Esophagus muscularis mucosa (tissue), 4 donors: Measurements from ENCODE around the gene ZNF750. TPM values are rescaled to one million over a fixed set of nuclear protein-coding genes. Genes with fewer than 3 reads are reported as not detected.

ENCODE experiments used
- DNase-seq: peaks from one replicate; pipeline ENCODE4 v3.0.0-alpha.2; 2017; ENCODE audit errors: extremely low spot score
- H3K27ac ChIP-seq, 4 donors: fragments of 200-600 bp; sonication (generic); replicated peaks in 1 of 4; 1 replicate in 3 of 4; 2 replicates in 1 of 4; pipeline ENCODE4 v1.5.1; 2016 to 2019; ENCODE audit warnings: mild to moderate bottlenecking in 1 of 4
- H3K27me3 ChIP-seq, 4 donors: fragments of 200-600 bp; sonication (generic); one replicate each; pipeline versions ENCODE4 v1.5.1 to v1.6.0; 2016 to 2019
- H3K36me3 ChIP-seq, 4 donors: fragments of 200-600 bp; sonication (generic); one replicate each; pipeline ENCODE4 v1.5.1; 2016 to 2019
- H3K4me1 ChIP-seq, 4 donors: fragments of 200-600 bp; sonication (generic); one replicate each; pipeline ENCODE4 v1.5.1; 2016 to 2019
- H3K4me3 ChIP-seq, 4 donors: fragments of 200-600 bp; sonication (generic); 1 replicate in 2 of 4; 2 replicates in 2 of 4; pipeline ENCODE4 v1.5.1; 2016 to 2019; ENCODE audit warnings: mild to moderate bottlenecking in 4 of 4, moderate library complexity in 1 of 4
- H3K9me3 ChIP-seq, 4 donors: fragments of 200-600 bp; sonication (generic); 1 replicate in 3 of 4; 2 replicates in 1 of 4; pipeline ENCODE4 v1.5.1; 2016 to 2019
- CTCF ChIP-seq, 3 experiments: fragments of 200-600 bp in 2 of 3; fragments of 450-650 bp in 1 of 3; sonication (generic) in 2 of 3; IDR thresholded peaks; one replicate each; pipeline ENCODE4 v1.5.1; 2017 to 2019; ENCODE audit warnings: antibody characterized with exemption in 3 of 3, mild to moderate bottlenecking in 2 of 3, moderate library complexity in 1 of 3
- EP300 ChIP-seq: sonication (generic); formaldehyde crosslinking; IDR thresholded peaks from one replicate; pipeline ENCODE4 v1.6.1; 2017; ENCODE audit warnings: antibody characterized with exemption
- POLR2A ChIP-seq: fragments of 450-650 bp; IDR thresholded peaks from one replicate; pipeline ENCODE4 v1.6.1; 2017; ENCODE audit warnings: antibody characterized with exemption, moderate library complexity, mild to moderate bottlenecking, low read depth
- POLR2AphosphoS5 ChIP-seq, 2 donors: sonication (generic); formaldehyde crosslinking; IDR thresholded peaks; one replicate each; pipeline ENCODE4 v1.6.1; 2017; ENCODE audit warnings: antibody characterized with exemption in 2 of 2
- WGBS: methylation state at CpG from one replicate; pipeline ENCODE4 v1.1.5; 2018; 5-methylcytosine and 5-hydroxymethylcytosine counted together
- intact Hi-C: fragments of 100-400 bp; cut with DNase I; formaldehyde crosslinking; loops from one replicate; pipeline ENCODE4 v1.15.1; 2023
- total RNA-seq, 4 donors: library from RNA; depleted of rRNA; stranded (reverse); fragments of >200 nt; gene quantifications; one replicate each; pipeline versions ENCODE4 v1.1.0 to v1.2.1, GENCODE V29; 2016

Gene ZNF750
- total RNA-seq, 4 donors from 2014 or later = not detected

DNA sequence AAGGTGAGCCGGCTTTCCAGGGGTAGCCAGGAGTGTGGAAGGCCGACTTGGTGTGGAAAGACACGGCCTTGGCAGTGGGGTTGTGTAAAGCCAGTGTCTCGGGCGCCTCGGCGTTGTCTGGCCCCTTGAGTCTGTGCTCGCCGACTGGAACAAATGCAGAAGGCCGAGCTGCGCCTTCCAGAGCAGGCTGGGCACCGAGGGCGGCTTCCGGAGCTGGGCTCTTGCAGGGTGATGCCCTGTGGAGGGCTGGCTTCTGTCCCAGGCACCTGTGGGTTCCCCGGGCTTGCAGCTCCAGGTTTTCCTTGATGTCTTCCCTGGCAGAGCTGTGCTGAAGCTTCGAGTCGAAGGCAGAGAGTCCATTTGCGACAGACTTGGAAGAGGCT is 8.0 kb downstream of the ZNF750 start:
- Histone ChIP-seq H3K27me3 (no peaks in the 10 kb centered on the region), H3K9me3 (no peaks in the 10 kb centered on the region), H3K27ac (no peak overlapping the region), H3K4me3 (no peak overlapping the region), H3K36me3 (peaks cover 0 to 64% (median 27%) of the 10 kb centered on the region in 4 donors), H3K4me1 (peaks cover 0 to 13% (median 11%) of the 10 kb centered on the region in 4 donors)
- WGBS = 97% methylated on average over 18 of the region's 18 CpGs
- TF ChIP-seq CTCF (IDR thresholded peaks at IDR 0.05) = no peak
- intact Hi-C loops = no loop called here
- DNase-seq = no peak

- Histone ChIP-seq H3K4me1 (peaks cover 0 to 12% (median 11%) of the 10 kb centered on the region in 4 donors), H3K4me3 (no peak overlapping the region), H3K36me3 (peaks cover 0 to 63% (median 27%) of the 10 kb centered on the region in 4 donors), H3K27me3 (no peaks in the 10 kb centered on the region), H3K27ac (no peak overlapping the region), H3K9me3 (no peaks in the 10 kb centered on the region)
- intact Hi-C loops = no loop called here
- no peak for DNase-seq
- TF ChIP-seq POLR2A = no peak
- no peak for TF ChIP-seq POLR2AphosphoS5 (IDR thresholded peaks at IDR 0.05)
- no peak for TF ChIP-seq EP300
- no peak for TF ChIP-seq CTCF (IDR thresholded peaks at IDR 0.05)
- WGBS = 98% methylated on average over 25 of the region's 29 CpGs
Observed at GRCh38 chr17:82831041-82831817, 8.6 kb downstream of the ZNF750 start.

DNA sequence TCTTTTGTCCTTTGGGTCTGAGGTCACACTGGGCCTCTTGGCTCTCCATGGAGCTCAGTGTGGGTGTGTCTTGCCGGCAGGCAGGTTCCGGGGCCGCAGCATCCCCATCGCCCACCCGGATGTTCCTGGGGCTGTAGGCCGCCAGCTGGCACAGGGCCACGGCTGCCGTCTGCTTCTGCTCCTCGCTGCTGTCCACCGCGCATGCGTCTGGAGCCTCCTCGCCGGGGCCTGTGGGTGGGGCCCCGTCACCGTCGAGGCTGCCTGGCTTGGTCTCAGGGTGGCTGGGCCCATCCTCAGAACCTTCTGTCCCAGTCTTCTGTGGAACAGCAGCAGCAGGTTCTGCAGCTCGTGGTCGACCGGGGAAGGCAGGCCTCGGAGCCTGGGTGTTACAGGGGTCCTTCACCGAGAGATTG is 9.6 kb downstream of the ZNF750 start:
- no peaks in the 10 kb centered on the region for H3K9me3 ChIP-seq
- peak overlapping the region in 3 of 4 donors; percentile 10 to 34 (median 20) for H3K4me3 ChIP-seq
- peaks cover 0 to 56% (median 27%) of the 10 kb centered on the region in 4 donors for H3K36me3 ChIP-seq
- WGBS = 47% methylated on average over 8 of the region's 22 CpGs
- H3K27me3 ChIP-seq = no peaks in the 10 kb centered on the region
- H3K4me1 ChIP-seq = peaks cover 0 to 12% (median 10%) of the 10 kb centered on the region in 4 donors
- intact Hi-C loops = no loop called here
- peak overlapping the region in 2 of 4 donors; percentile 9 to 30 for H3K27ac ChIP-seq
- DNase-seq = no peak
- no peak for TF ChIP-seq CTCF (IDR thresholded peaks at IDR 0.05)
- peak in 1 of 2 donors; percentile 31 for TF ChIP-seq POLR2AphosphoS5 (IDR thresholded peaks at IDR 0.05)

- H3K27ac ChIP-seq = no peak overlapping the region
- intact Hi-C loops = no loop called here
- WGBS = 95% methylated on average over 26 of the region's 26 CpGs
- H3K36me3 ChIP-seq = peaks cover 0 to 48% (median 27%) of the 10 kb centered on the region in 4 donors
- no peaks in the 10 kb centered on the region for H3K27me3 ChIP-seq
- TF ChIP-seq POLR2AphosphoS5 (IDR thresholded peaks at IDR 0.05) = no peak
- no peak for TF ChIP-seq EP300
- no peak for TF ChIP-seq CTCF (IDR thresholded peaks at IDR 0.05)
- TF ChIP-seq POLR2A = no peak
- H3K9me3 ChIP-seq = no peaks in the 10 kb centered on the region
- no peak overlapping the region for H3K4me3 ChIP-seq
- DNase-seq = no peak
- H3K4me1 ChIP-seq = peaks cover 0 to 12% (median 10%) of the 10 kb centered on the region in 4 donors
Observed at GRCh38 chr17:82828875-82829487, 10.8 kb downstream of the ZNF750 start.
